ENCODE data around the gene IMP3.

The IMP3 gene

GRCh38 chr15:75672646-75673425 lies 32.8 kb upstream of the IMP3 start:
- DNase-seq, result no peak

- DNase-seq, result no peak
These were observed 31.9 kb upstream of the IMP3 start for GRCh38 chr15:75671730-75672602.

- DNase-seq, result no peak
These were observed 29.8 kb upstream of the IMP3 start for GRCh38 chr15:75669879-75670212.

GRCh38 chr15:75669191-75669878 lies 29.3 kb upstream of the IMP3 start:
- DNase-seq, result no peak

- no peak for DNase-seq
These were observed 26.9 kb upstream of the IMP3 start for GRCh38 chr15:75666823-75667501.

GRCh38 chr15:75663931-75664421 lies 24.0 kb upstream of the IMP3 start:
- no peak for DNase-seq

GRCh38 chr15:75662823-75663519 lies 22.9 kb upstream of the IMP3 start:
- no peak for DNase-seq

GRCh38 chr15:75661756-75662140 lies 21.7 kb upstream of the IMP3 start:
- no peak for DNase-seq

- DNase-seq, result no peak
These were observed 21.2 kb upstream of the IMP3 start for GRCh38 chr15:75661100-75661755.

GRCh38 chr15:75659928-75660645 lies 20.1 kb upstream of the IMP3 start:
- no peak for DNase-seq

GRCh38 chr15:75659141-75659771 lies 19.2 kb upstream of the IMP3 start:
- no peak for DNase-seq

GRCh38 chr15:75656813-75657212 lies 16.8 kb upstream of the IMP3 start:
- DNase-seq, result no peak

- no peak for DNase-seq
These were observed 16.3 kb upstream of the IMP3 start for GRCh38 chr15:75656331-75656730.

GRCh38 chr15:75655931-75656330 lies 15.9 kb upstream of the IMP3 start:
- no peak for DNase-seq

- DNase-seq, result no peak
These were observed 14.3 kb upstream of the IMP3 start for GRCh38 chr15:75654201-75654907.

- DNase-seq, result no peak
These were observed 13.4 kb upstream of the IMP3 start for GRCh38 chr15:75653347-75653913.

- no peak for DNase-seq
These were observed 12.0 kb upstream of the IMP3 start for GRCh38 chr15:75651810-75652543.

GRCh38 chr15:75650908-75651809 lies 11.1 kb upstream of the IMP3 start:
- no peak for DNase-seq
